Measurements from ENCODE around the gene PROM1.

The PROM1 gene

DNA sequence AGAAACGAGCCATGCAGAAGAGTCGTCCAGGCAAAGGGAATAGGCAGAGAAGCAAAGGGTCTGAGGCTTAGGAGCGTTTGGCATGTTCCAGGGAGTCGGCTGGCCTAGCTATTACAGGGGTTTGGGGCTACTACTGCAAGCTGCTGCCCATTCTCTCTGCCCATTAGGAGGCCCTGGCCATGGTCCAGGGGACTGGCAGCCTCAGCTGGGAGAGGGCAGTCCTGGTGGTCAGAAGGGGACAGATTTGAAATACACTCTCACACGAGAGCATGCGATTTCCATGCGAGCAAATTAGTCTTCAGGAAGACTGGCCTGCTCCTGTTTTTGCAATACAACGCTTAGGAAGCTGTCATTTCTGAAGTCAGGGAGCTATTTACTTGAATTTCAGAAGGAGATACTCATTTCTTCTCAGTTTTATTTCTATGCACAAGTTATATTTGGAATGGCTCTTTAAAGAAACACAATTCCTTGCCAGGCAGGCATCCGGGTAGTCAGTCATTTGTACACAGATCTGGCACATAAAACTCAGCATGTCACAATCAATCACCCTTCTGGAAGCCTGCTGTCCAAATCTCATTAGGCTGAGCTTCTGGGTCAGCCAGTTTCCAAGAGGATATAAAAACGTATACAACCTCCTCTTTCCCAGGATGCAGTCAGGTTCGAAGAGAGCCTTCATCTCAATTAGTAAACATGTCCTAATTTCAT, 27.0 kb downstream of the PROM1 start:
- no peak for DNase-seq (ENCODE audit: low read depth)

DNA sequence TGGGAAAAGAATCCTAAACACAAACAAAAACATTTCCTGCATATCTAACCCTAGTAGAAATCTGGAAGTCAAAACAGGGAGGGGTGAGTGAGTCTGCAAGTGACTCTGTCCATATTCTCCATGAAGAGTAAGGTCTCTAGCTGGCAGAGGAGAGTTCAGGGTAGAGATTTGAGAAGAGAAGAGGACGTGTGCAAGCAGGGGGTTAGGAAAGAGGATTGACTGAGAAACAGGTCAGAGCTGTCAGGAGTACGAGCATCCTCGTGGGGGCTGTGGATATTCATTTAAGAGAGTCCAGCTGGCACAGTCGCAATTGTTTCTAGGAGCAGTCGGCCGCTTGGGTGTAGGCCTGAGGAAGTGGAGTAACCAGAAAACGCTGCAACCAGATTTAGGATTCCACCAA, 27.9 kb downstream of the PROM1 start:
- DNase-seq (ENCODE audit: low read depth) = no peak

DNA sequence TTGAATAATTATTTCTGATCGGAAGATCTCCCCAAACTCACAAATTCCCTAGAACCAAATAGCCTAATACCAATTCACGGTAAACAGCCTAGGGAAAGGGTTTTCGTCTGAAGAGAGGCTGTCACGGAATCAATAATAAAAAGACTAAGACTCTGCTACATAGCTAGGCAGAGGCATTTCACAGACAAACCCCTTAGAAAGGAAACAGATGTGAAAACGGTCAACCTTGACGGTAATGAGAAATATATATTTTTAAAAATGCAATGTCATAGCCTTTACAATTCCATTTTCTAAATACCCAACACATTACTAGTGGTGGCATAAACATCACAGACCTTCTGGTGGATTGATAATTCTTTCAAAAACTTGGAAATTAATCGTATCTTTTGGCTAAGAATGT, 28.4 kb downstream of the PROM1 start:
- no peak for DNase-seq (ENCODE audit: low read depth)

DNA sequence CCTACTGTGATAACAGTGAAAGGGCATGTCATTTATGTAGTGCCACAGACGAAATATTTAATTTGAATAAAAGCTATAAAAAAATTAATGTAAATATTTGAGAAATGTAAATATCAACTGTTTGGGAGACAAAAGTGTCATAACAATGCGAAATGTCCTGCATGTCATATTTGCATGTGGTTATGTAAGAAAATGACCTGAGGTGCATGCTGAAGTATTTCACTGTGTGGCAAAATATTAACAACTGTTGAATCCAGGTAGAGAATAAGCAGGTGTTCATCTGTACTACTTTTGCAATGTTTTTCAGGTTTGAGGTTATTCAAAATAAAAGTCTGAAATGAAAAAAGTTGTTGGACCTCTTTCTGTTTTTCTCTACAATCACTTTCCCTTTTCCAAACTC, 30.9 kb downstream of the PROM1 start:
- no peak for DNase-seq (ENCODE audit: low read depth)

DNA sequence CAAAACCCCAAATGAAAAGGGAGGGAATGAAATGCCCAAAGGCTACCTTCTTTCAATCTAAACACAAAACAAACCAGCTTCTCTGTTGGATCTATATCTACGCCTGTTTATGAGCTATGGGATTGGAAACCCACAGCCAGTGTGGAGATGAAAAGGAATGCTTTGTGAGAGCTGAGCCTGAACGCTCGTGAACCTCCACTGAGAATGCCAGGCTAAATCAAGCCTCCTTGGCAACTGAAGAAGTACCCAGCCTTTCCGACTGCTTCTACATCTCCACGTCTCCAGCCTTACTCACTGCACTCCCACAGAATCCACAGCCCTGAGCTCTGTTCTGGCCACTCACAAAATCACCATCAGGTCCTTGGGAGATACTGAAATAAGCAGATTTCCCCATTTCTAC, 31.8 kb downstream of the PROM1 start:
- no peak for DNase-seq (ENCODE audit: low read depth)

DNA sequence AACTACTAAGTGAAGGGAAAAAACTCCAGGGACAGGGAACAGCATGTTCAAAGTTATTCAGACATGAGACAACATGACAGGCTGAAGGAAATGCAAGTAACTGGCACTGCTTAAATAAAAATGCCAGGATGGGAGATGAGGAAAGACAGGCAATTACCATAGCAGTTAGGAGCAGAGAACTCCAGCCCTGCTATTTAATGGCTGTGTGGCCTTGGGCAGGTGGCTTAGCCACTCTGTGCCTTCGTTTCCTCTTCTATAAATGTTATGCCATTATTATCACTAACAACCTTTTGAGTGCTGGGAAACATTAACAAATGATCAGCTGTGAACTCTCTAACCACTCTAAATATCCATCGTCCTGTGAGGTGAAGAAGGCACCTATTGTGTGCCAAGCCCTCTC, 32.7 kb downstream of the PROM1 start:
- no peak for DNase-seq (ENCODE audit: low read depth)

DNA sequence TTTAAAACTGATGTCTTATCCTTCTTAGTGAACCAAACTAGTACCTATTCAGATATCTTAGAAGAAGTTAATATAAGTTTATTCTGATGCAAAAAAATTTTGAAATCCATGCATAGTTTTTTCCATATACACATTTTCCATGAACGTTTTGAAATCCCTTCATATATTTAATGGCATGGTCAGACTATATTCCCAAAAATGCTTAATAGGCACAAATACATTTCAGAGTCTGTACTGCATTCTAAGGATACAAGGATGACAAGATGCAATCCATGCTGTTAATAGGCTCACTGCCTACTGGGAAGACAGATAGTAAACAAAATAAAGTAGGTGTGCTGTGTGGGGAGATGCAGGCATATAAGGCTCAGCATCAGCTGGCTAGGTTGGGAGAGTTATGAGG, 33.2 kb downstream of the PROM1 start:
- no peak for DNase-seq (ENCODE audit: low read depth)

DNA sequence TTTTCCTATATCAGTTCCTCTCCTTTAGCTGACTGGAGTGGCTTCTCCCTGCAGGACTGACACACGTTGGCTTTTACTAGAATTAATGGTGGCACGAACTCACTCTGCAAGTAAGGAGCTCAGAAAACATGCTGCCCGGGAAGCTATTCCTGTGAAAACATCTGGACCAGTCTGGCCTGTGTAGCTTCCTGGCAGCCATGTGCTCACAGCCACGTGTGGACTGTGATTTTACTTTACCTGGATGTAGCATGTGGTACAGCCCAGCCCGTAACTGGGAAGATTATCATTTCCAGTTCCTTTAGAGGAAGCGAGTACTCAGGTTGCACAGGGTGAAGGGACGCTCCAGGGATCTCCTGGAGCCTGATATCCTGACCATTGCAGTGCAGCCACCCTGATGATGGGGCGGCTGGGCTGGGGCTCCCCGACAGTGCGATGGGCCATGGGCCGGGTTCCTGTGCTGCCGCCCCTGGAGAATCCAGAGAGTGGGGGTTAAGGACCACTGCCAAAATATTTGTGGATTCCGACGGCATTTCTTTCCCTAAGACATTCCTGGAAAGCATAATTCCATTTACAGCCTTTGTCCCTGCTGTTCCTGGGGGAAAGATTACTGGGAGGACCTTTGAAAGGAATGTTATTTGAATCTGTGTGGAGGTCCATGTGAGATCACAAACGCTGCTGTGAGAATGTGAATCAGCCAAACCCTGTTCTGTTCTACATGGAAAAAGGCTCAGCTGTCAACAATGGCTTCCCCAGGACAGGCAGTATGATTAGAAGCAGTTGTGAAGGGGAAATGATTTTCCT, 35.0 kb downstream of the PROM1 start:
- no peak for DNase-seq (ENCODE audit: low read depth)

DNA sequence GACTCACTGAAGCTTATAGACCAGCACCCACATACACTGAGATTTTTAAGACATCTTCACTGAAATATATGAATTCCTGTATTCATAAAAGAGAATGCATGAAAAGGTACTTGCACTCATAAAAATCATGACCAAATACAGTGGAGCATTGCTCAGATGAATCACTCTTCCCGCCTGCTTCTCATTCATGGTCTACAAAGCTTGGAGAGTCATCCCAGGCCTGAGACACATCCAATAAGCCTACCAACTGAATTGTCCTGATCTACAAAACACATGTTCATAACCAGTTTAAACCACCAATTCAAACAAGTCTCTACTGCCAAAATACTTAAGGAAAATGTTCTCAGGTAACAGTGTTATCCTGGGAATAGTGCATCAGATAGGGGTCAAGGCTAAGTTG, 38.1 kb downstream of the PROM1 start:
- DNase-seq (ENCODE audit: low read depth) = no peak

DNA sequence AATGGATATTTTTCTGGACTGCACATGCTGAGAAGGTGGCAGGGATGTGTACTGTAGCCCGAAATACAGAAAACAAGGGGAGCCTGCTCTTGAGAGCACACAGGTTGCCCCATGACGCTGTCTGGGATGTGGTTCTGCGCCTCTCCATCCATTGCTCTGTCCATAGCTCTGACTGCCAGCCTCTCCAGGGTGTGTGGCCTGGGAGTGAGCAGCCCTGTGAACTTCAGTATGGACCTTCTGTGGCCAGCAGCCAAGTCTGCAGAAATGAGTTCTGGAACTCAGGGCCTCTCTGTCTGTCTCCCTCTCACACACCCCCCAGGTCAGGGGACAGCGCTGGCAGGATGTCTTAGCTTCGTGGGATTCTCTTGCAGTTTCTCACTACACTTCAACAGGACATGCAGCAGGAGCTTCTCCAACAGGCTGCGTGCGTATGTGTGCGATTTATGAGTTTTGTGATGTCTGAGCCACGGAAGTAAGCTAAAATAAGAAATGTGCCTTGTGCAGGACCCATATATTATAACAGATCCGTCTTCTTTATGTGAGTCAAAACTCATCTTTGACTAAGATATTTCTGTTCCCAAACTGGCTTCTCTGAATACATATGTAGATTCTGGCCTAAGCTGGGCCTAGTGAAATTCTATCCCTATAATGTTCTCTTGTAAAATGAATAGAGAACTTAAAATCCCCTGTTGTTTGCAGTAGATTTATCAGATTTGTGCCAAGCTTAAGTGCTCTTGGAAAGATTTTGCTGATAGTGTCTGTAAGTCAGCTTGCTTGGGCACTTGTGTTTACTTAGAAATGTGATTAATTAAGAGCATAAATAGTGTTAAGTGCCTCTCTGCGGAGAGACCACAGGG, 40.0 kb downstream of the PROM1 start:
- DNase-seq (ENCODE audit: low read depth) = no peak

DNA sequence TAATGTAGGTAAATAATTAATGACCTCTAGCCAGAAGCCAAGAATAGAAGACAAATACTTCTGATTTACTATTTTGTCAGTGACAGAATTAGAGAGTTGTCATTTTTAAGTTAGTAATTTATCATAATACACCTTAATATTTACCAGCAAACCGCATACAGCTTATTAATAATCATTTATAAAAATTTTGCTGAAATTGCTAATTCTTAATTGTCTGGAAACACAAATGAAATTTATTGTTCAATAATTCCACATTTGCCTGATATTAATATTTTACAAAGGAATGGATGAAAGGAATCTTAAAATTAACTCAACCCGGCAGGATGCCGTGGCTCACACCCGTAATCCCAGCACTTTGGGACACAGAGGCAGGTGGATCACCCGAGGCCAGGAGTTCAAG, 44.7 kb downstream of the PROM1 start:
- no peak for DNase-seq (ENCODE audit: low read depth)

DNA sequence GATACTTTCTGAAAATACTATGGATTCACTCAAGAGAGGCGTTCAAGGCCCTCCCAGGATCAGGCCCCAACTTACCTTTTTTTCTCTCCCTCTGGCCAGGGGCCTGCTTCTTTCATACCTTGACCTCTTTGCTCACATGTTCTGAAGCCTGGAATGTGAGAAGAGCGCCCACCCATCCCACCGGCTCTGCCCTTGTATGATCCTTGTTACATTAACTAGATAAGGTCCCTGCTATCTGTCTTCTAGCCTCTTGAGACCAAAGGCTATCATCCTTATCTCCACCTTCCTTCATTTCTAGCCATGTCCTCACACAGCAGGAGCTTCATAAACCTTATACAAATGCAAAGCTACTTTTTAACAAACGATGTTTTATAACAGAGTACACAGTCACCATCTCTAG, 45.9 kb downstream of the PROM1 start:
- no peak for DNase-seq (ENCODE audit: low read depth)

DNA sequence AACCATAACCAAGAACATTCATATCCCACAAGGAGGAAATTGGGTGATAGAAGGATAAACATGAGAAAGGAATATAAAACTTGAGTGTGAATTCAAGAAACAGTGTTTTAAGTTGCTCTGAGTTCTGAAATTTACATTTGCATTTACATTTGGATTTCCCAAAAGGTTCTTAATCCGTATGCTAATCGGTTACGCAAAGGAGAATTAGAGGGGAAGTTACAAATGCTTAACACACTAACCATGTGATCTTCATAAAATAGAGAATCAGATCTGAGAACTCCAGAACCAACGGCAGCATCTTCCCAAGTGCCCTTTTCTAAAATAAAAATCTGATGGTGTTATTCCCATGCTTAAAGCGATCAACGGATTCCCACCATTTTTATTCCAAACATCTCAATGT, 48.0 kb downstream of the PROM1 start:
- DNase-seq (ENCODE audit: low read depth) = no peak

DNA sequence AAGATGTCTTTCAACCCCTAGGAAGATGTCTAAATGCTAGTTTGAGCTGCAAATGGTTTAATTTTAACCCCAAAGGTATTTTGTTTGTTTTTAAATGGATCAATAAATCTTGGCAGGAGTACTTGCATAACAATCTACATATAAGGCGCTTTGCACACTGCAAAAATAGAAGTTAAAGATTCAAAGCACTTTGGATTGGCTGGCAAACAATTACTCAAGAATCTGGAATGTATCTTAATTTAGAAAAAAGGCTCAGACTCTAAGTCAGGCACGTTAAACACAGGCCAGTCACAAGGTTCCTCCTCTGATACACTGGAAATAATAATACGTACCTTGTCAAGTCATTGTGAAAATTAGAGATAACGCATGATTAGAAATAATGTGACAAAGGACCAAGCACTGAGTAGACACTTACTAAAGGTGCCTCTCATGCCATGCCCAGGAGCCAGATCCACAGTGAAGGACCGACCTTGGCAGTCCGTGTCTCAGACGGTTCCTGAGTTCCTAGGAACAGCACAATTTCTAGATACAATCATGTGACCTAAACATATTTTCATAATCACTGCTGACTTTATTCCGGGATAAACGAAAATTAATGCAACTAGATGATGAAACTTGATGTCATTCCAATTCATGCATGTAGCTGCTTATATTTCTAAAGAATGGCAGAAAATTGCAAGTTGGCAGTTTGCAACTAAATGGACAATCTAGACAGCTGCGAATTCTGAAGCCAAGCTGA, 49.6 kb downstream of the PROM1 start:
- DNase-seq (ENCODE audit: low read depth) = no peak

DNA sequence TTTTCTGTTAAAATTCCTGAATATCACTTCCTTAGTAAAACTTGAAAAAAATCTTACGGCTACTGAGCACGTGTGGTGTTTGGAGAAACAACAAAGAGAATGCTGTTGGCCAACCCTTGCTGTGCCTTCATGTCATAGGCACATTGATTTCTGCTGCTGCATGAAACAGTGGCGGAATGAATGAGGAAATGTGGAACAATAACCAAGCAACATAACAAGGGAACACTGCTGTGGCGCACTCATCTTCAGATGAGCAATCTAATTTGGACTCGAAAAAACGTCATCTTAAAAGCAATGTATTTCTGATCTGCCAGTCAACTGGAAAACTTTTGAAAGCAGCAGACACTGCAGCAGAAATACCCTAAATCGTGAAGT, 51.4 kb downstream of the PROM1 start:
- no peak for DNase-seq (ENCODE audit: low read depth)

DNA sequence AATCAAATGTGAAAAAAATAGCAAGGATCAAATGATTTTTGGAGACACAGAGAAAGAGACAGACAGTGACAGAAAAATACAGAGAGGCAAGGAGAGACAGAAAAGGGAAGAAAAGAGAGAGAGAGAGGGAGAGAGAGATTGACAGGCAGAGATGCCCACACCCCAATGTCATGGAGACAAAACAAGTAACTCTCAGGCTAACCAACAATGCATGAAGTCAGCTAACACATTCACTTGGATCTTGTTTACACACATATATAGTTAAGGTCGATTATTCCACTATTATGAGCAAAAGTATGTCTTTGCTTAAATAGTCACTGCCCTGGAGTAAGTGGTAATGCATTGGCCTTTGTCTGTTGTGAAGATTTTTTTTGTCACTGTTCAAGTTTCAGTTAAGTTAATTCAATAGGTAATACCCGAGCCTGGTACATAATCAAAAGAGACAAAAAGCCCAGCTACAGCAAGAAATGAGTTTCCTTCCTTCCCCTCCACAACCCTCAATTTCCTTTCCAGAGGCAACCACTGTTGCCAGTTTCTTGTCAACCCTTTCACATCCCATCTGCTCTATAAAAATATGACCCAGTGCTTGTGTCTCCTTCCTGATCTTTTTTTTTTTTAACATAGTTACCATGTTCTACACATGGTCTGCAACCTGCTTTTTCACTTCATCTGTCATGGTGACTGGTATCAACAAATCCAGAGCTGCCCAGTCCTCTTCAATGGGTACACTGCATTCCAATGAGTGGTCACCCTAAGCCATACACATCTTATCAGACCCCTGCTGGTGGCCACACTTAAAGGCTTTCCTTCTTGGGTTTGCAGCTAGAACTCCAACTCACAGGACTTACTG, 52.1 kb downstream of the PROM1 start:
- no peak for DNase-seq (ENCODE audit: low read depth)

DNA sequence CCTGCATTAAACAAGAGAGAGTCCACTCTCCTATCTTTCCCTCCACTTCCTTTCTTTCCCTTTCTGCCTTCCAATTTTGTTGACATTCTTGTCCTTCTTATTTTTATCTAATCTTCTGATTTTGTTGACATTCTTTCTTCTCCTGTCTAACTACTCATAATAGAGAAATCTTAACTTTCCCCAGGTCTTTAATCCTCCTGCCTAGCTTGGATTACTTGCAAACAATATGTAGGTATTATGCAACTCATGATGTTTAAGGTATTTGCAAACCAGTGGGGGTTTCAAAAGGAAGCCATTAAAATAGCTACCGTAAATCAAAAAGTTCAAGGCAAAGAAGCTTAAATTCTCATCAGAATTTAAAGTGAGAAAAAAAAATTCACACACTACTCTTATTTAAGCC, 53.9 kb downstream of the PROM1 start:
- DNase-seq (ENCODE audit: low read depth) = no peak

DNA sequence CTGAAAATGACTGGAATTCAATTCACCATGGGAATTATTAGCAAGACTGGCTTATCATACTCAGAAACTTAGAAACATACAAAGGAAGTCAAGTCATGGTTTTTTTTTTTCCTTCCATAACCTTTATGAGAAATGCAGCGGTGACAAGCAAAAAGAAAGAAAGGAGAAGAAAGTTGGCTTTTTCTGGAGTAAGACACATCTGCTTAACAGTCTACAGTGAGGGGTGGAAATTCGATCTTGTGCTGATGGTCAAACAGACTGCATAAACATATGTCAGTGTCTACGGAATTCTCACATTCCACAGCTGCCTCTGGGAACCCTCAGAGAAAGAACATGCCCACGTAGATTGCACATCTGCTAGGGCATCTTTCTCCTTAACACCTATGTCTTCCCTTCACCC, 54.6 kb downstream of the PROM1 start:
- DNase-seq (ENCODE audit: low read depth) = no peak

DNA sequence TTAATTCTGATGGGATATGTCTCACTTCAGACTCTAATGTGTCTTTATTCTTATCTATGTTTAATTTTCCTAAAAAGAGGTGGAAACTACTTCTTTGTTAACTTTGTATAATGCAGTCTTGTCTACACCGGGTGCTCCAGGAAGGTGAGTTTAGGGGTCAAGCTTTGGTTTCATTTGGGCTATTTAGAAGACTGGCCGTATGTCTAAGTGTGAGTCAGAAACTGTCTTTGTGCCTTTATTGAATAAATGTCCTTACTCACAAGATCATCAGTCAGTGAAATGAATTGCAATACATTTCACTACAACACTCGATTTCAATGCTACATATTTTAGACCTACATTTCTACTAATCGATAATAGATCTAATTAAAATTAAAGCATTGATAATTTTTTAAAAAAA, 56.2 kb downstream of the PROM1 start:
- DNase-seq (ENCODE audit: low read depth) = no peak

DNA sequence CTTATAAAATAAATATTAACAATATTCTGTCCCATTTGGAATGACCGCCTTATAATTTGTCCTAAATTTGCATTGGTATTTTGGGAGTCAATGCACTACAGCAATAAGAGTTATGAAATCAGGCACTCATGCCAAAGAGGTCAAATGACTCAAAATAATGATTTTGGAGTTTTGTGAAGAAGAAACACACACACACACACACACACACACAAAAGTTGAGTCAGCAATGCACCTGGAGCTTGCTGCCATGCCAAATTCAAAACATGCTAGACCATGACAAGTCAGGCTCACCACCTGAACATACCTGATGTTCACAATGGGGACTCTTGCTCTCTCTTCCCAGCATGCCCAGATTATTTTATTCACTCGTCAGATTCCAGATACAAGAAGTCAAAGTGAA, 56.7 kb downstream of the PROM1 start:
- DNase-seq (ENCODE audit: low read depth) = no peak

DNA sequence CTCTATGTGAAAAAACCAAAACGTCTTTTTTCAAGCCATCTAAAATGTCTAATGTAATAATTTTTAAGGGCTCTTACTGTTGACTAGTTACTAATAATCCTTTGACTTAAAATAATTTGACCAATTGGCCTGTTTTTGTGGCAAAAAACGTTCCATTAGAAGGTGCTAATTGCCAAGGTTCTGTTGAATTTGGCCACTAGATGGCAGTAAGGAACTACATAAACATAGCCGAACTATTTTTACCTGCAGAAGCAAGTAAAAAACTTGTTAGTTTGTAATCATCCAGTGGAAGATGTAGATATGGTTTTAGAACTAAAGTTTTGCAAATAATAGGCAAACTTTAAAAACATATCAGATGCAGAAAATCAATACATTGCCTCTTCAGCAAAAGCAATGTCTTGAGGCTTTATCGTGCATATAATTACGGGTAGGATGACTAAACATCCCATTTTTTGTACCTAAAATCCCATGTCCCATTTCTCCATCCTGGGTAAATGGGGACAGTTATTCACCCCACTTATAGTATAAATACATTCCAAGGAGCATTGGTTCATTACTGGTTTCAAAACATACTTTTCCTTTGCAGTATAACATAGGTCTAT, 57.6 kb downstream of the PROM1 start:
- no peak for DNase-seq (ENCODE audit: low read depth)

Measured in CMK (cell line).